ENCODE data around the gene DEFB124. TPM values are rescaled to one million over a fixed set of nuclear protein-coding genes. Genes with fewer than 3 reads are reported as not detected.
"Not testable (repeated sequence)": the region's sequence is repeated elsewhere in the genome, so short reads cannot be mapped to it uniquely, and the experiment has no call there.

The DEFB124 gene, protein sequence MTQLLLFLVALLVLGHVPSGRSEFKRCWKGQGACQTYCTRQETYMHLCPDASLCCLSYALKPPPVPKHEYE
- total RNA-seq, result not detected

DNA sequence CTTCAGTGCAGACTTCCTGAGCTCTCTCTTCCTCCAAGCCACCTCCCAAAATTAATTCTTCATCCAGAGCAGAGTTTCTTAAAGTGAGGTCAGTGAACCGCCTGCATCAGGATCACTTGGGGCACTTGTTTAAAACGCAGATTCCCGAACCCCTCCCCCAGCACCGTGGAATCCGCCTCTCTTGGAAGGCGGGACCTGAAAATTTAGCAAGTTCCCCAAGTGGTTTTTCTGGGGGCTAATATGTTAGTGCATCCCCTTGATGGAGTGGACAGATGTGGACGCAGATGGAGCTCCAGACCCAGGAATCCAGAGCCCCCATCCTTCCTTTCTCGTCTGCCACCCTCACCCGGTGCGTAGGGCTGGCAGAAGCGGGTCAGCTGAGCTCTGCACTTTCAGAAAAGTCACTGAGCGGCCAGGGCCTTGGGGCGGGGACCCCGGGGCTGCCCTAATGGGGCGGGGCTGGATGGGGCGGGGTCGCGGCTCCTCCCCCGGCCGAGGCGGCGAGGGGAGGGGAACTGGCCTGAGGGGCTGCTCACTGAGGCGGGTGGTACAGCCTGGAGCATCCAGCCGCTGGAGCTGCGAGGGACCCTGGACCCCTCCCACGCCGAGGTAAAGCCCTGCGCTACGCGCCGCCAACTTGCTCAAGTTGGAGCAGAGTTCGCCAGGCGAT lies at the start of gene DEFB124, which contains the start of gene REM1:
Gene DEFB124, minus strand, starts transcription at position 370 of the 670 bp plus-strand sequence. CDS start 2,114 bp downstream, outside the sequence.
Gene REM1, plus strand, starts transcription at position 531 of the 670 bp plus-strand sequence. CDS start 1,158 bp downstream, outside the sequence.
- Histone ChIP-seq H3K4me1 (no peaks in the 10 kb centered on the region), H3K27ac (peak within 1 kb of the TSS; percentile 48 to 77), H3K36me3 (no peaks in the 10 kb centered on the region), H3K9me3 (no peaks in the 10 kb centered on the region), H3K4me3 (peak within 1 kb of the TSS; percentile 51 to 72 (median 52)), H3K27me3 (peaks cover 0 to 16% of the 10 kb centered on the region in 2 donors)
- no peak for TF ChIP-seq POLR2AphosphoS5 (IDR thresholded peaks at IDR 0.05)
- no peak for TF ChIP-seq POLR2A (IDR thresholded peaks at IDR 0.05)
- no peak for TF ChIP-seq CTCF (IDR thresholded peaks at IDR 0.05)
- no peak for DNase-seq (ENCODE audit: low spot score in 2 of 2)
- intact Hi-C loops (cut with DNase I; ENCODE audit: low total_unique reads), result no loop called here

- intact Hi-C loops (cut with DNase I; ENCODE audit: low total_unique reads), result no loop called here
- DNase-seq (ENCODE audit: low spot score in 2 of 2), result no peak
- Histone ChIP-seq H3K36me3 (no peaks in the 10 kb centered on the region), H3K27me3 (no peaks in the 10 kb centered on the region), H3K4me3 (no peak overlapping the region), H3K9me3 (no peaks in the 10 kb centered on the region), H3K4me1 (no peaks in the 10 kb centered on the region), H3K27ac (peak overlapping the region in 1 of 2 donors; percentile 13)
- no peak for TF ChIP-seq CTCF (IDR thresholded peaks at IDR 0.05)
- no peak for TF ChIP-seq POLR2AphosphoS5 (IDR thresholded peaks at IDR 0.05)
- TF ChIP-seq POLR2A (IDR thresholded peaks at IDR 0.05), result no peak
Observed at GRCh38 chr20:31523361-31524283, 48.7 kb upstream of the DEFB124 start.

DNA sequence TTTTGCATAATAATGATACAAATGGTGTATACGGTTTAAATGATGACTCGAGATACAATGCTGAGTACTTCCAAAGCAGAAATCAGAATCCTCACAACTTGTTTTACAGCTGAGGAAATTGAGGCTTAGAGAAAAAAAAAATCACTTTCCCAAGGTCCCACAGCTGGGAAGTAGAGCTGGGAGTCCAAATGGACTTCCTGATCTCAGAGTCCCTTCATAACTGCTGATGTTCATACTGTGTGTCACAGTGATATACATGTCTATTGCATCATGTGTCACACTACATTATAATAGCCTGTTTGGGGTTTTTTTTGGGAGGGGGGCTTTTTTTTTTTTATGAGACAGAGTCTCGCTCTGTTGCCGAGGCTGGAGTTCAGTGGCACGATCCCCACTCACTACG lies 47.8 kb upstream of the DEFB124 start:
- Histone ChIP-seq H3K36me3 (no peaks in the 10 kb centered on the region), H3K27ac (no peak overlapping the region), H3K9me3 (no peaks in the 10 kb centered on the region), H3K27me3 (no peaks in the 10 kb centered on the region), H3K4me3 (no peak overlapping the region), H3K4me1 (no peaks in the 10 kb centered on the region)
- TF ChIP-seq CTCF (IDR thresholded peaks at IDR 0.05) (no peak), POLR2A (IDR thresholded peaks at IDR 0.05) (no peak), POLR2AphosphoS5 (IDR thresholded peaks at IDR 0.05) (no peak)
- intact Hi-C loops (cut with DNase I; ENCODE audit: low total_unique reads), result no loop called here
- no peak for DNase-seq (ENCODE audit: low spot score in 2 of 2)

- H3K36me3 ChIP-seq; DNase-seq (ENCODE audit: low spot score in 2 of 2); H3K4me3 ChIP-seq; H3K9me3 ChIP-seq; H3K27me3 ChIP-seq; intact Hi-C loops (cut with DNase I; ENCODE audit: low total_unique reads); H3K27ac ChIP-seq: not testable (repeated sequence)
- H3K4me1 ChIP-seq, result peaks cover 0 to 14% of the 10 kb centered on the region in 2 donors
Observed at GRCh38 chr20:31521267-31521666, 46.3 kb upstream of the DEFB124 start.

GRCh38 chr20:31517373-31517772 lies 42.4 kb upstream of the DEFB124 start:
- intact Hi-C loops (cut with DNase I; ENCODE audit: low total_unique reads), result no loop called here
- Histone ChIP-seq H3K36me3 (no peaks in the 10 kb centered on the region), H3K9me3 (no peaks in the 10 kb centered on the region), H3K27me3 (no peaks in the 10 kb centered on the region), H3K27ac (no peak overlapping the region), H3K4me1 (peaks cover 0 to 25% of the 10 kb centered on the region in 2 donors), H3K4me3 (peak overlapping the region in 1 of 3 donors; percentile 29)
- TF ChIP-seq POLR2A (IDR thresholded peaks at IDR 0.05) (no peak), POLR2AphosphoS5 (IDR thresholded peaks at IDR 0.05) (no peak), CTCF (IDR thresholded peaks at IDR 0.05) (no peak)
- DNase-seq (ENCODE audit: low spot score in 2 of 2), result no peak

Measured in breast epithelium (tissue), 4 donors.